A549 (cell line): ENCODE results near the gene USP32.

Source experiments
- CHD2 ChIP-seq: fragments of 150-350 bp; IDR thresholded peaks from 2 replicates; pipeline ENCODE4 v1.6.1; 2014; ENCODE audit warnings: low read length; ENCODE audit not compliant: partially characterized antibody
- CTCF ChIP-seq: fragments of >200 bp; sonication (Bioruptor Twin); formaldehyde crosslinking; IDR thresholded peaks from 3 replicates; pipeline ENCODE4 v1.5.1; 2016
- E2F6 ChIP-seq: IDR thresholded peaks from 2 replicates; pipeline ENCODE4 v1.6.1; 2012; ENCODE audit warnings: low read depth, borderline replicate concordance
- ELK1 ChIP-seq: fragments of 150-350 bp; IDR thresholded peaks from 2 replicates; pipeline ENCODE4 v1.6.1; 2014; ENCODE audit warnings: low read depth, mild to moderate bottlenecking, low read length
- PBX3 ChIP-seq: IDR thresholded peaks from 2 replicates; pipeline ENCODE4 v1.6.1; 2012
- POLR2A ChIP-seq: IDR thresholded peaks from 2 replicates; pipeline ENCODE4 v1.6.1; 2012; ENCODE audit warnings: mild to moderate bottlenecking, low read length
- POLR2AphosphoS2 ChIP-seq: conservative IDR thresholded peaks from 2 replicates; pipeline ENCODE4 v1.6.1; 2012; ENCODE audit warnings: low read length, improper control_type of control experiment, inconsistent platforms
- RAD21 ChIP-seq, 2 experiments: fragments of >200 bp in 1 of 2; sonication (Bioruptor Twin) in 1 of 2; formaldehyde crosslinking in 1 of 2; IDR thresholded peaks in 1 of 2; conservative IDR thresholded peaks in 1 of 2; 2 replicates in 1 of 2; 3 replicates in 1 of 2; pipeline ENCODE4 v1.6.1; 2012 to 2018; ENCODE audit warnings: inconsistent platforms in 1 of 2
- RFX5 ChIP-seq: fragments of 450-650 bp; IDR thresholded peaks from 2 replicates; pipeline ENCODE4 v1.7.1; 2014; ENCODE audit warnings: antibody characterized with exemption, mild to moderate bottlenecking, moderate library complexity

GRCh38 chr17:60141111-60142018 lies 250.6 kb downstream of the USP32 start:
- no peak for TF ChIP-seq CTCF
- TF ChIP-seq RFX5 = no peak
- no peak for TF ChIP-seq PBX3
- no peak for TF ChIP-seq ELK1
- no peak for TF ChIP-seq CHD2
- no peak for TF ChIP-seq POLR2AphosphoS2
- no peak for TF ChIP-seq POLR2A
- no peak for TF ChIP-seq RAD21 (conservative IDR thresholded peaks at IDR 0.05 in 1 of 2, IDR thresholded peaks at IDR 0.05 in 1 of 2)
- no peak for TF ChIP-seq E2F6
